ELR (cell line): ENCODE results near the gene DISP3.
A peak's percentile ranks its signal among the peaks of the same experiment; 100 is the strongest.

Source experiments
- DNase-seq: peaks from one replicate; pipeline ENCODE4 v3.0.0-alpha.2; 2015; ENCODE audit warnings: low read depth

Gene DISP3

DNA sequence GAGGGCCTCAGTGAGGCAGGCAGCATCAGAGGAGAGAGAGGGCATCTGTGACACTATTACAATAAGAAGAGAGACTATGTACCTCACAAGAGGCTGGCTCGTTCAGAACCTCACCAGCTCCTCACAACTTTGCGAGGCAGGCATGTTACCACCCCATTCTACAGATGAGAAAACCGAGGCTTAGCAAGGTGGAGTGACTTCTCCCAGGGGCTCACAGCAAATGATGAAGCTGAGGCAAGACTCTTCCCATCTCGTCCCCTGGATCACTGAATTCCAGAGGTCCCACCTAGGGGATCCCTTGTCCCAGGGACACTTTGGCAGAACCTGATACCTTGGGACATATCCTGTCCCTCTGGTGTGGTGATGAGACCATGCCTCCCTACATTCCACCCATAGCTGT, 64.4 kb downstream of the DISP3 start:
- no peak for DNase-seq

DNA sequence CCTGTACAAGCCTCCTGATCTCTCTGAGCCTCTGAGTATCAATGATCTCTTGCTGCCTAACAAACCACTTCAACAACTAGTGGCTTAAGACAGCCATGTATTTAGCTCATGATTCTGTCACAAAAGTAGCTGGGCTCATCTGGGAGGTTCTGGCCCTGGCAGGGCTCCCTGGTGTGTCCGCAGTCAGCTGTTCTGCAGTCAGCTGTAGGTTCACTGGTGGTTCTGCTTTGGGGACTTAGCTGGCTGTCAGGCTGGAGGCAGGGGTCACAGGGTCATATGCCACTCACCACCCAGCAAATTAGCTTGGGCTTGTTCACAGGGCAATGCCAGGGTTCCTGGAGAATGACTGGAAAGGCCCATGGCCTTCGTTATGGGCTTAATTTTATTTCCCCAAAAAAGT, 64.8 kb downstream of the DISP3 start:
- no peak for DNase-seq

DNA sequence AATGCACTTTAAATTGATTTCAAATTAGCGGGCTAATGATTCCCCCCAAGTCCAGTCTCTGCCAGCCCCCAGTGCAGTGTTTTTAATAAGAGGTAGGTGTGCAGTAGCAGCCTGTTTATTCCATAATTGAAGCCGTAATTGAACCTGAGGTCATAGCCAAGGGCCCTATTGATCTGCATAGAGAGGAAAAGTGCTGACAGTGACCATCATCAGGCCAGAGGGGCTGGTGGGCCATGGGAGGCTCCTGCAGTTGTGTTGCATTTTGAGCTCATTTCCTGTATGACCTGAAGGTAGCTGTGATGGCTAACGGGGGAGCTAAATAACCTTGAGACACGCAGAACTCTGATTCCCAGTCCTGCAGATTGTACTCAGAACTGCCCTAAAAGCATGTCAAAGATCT, 67.5 kb downstream of the DISP3 start:
- DNase-seq: no peak

DNA sequence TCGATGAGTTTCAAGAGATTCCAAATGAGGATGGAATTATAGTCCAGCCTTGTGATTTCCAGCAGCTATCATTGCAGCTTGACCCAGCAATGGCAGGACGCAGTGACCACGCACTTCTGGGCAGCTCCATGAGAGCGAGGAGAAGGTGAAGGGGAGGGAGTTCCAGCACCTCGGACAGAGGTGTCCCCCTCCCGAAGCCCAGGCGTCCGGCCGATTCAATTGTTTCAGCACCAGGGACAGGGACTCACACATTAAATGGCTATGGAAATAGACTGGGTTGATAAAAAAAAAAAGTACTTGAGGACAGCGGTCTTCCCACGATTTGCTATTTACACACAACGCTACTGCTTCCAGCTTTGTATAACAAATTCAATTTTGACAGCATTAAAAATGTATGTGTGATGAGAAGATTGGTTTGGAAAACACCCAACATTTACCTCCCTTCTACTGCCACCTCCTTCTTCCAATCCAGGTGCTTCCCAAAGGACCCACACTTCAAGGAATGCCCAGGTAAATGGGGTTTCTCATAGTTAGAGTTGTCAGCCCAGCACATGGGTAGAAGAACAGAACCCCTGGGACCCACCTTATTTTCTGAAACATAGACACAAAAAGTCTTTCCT, 71.8 kb downstream of the DISP3 start:
- peak; percentile 75 for DNase-seq

DNA sequence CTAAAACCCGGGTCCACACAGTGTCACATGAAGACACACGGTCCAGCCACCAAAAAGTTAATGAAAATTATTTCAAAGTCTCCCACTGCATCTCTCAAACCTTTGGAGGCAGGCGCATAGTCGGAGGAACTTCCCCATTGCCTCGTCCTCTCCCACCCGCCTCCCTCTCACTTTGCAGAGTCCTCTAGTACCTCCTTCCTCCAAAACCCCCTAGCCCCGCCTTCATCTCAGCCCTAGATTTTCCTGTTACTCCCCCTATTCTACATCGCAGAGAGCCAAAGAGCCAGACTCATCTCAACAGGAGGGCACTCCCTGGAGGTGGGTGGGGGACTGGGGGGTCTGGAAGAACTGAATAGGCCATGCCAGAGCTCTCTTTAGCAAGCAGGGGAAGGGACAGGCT, 79.3 kb downstream of the DISP3 start:
- no peak for DNase-seq

DNA sequence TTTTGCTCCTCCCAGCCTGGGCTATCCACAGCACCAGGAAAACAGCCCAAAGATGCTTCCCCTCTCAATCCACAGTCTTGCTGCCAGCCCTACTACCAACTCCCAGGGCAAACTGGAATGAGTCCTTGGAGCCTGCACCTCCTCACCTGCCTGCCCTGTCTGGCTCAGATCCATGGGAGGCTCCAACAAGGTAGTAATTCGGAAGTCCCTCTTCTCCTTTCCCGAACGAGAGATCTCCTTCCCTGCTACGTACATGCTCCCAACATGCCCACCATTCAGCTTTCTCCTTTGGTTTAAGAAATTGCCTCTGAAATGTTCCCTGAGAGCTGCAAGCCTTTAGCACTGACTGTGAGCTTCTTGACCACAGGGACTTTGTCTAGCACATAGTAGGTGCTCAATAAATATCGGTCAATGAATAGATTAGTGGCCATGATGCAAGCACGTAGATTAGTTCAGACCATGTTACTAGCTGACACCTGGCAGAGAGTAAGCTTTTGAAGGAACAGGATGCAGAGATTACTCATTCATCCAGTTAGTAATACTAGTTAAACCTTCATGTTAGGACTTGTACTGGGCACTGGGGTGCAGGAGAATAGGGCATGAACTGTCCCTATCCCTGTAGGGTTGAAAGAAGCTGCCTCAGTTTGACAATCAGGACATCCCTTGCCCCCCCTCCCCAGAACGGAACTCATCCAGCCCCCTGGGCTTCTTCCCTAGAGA, 80.1 kb downstream of the DISP3 start:
- DNase-seq: no peak

DNA sequence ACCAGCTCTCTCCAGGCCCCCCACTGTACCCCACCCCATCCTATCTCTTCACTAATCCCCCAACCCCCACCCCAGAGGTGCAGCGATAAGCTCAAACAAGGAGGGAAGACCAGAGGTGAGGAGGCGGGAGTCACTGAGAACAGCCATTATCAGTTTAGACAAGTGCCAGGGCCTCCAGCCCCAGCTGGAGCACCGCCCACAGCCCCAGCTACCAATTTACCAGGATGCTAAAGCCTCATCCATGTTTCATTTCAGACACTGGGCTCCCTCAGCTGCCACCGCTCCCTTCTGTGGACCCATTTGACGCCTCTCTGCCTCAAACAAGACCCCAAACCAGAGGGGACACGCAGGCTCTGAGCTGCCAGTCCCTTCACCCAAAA, 80.6 kb downstream of the DISP3 start:
- DNase-seq: no peak

DNA sequence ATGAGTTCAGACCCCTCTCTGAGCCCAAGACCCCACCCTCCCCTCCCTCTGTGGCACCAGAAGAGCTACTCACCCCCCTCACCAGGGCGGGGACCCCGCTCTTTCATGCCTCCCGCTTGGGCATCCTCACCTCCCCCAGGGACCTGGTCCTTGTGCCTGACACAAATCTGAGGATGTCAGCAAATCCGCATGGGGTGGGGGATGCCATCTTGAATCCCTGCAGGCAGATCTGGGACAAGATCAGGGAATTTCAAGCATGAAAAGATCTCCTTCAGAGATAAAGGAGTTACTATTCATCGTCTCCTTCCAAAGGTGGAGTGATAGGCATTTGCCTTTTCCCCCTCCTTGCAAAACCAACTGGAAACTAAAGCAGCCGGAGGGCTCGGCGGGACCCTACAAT, 81.1 kb downstream of the DISP3 start:
- no peak for DNase-seq

DNA sequence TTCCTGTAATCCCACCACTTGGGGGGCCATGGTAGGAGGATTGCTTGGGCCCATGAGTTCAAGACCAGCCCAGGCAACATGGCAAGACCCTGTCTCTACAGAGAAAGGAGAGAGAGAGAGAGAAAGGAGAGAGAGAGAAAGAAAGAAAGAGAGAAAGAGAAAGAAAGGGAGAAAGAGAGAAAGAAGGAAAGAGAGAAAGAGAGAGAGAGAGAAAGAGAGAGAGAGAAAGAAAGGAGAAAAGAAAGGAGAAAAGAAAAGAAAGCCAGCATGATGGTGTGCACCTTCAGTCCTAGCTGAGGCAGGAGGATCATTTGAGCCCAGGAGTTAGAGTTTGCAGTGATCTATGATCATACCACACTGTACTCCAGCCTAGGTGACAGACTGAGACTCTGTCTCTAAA, 82.8 kb downstream of the DISP3 start:
- no peak for DNase-seq

DNA sequence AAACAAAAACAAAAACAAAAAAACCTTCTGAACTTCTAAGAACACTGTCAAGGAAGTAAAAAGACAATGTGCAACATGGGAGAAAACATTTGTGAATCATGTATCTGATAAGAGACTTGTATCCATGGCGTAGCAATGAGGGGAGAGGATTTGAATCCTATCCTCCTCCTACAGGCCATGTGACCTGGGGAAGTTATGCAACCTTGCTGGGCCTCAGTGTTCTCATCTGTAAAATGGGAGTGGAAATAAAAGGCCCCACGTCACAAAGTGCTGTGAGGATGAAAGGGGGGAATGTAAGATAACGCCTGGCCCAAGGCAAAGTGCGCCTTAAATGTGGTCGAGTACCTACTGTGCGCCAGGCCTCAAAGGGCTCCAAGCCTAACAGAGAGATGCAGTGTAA, 83.7 kb downstream of the DISP3 start:
- DNase-seq: no peak

DNA sequence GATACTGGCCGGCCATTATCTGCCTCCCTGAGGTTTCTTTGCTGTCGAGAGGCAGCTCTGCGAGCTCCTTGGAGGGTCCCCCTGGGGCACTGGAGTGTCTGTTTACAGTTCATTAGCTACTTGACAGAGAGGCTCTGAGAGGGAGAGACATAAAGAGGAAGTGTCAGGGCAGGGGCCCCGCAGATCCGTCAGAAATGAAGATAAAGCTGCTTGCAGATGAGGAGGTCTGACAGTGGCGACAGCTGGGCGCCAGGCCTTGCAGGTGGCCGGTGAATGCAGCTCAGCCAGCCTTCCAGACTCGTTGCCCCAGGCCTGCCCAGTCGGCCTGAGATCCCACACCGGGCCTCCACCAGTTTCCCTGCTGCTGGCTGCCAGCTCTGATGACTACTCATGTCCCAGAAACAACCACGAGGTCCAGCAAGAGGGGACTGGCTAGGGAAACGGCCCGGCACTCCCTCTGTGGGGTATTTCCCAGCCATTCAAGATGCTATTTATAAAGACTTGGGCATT, 84.7 kb downstream of the DISP3 start:
- DNase-seq: no peak

DNA sequence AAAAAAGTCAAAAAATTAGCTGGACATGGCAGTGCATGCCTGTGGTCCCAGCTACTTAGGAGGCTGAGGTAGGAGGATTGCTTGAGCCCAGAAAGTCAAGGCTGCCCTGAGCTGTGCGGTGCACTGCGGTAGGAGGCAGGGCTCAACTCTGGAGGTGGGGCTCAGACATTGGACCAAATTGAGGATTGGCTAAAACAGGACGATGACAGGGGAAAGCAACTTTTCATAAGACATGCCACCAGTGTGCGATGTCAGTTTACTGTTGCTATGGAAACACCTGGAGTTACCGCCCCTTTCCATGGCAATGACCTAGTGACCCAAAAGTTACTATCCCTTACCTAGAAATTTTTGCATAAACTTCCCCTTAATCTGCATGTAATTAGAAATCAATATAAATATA, 85.3 kb downstream of the DISP3 start:
- DNase-seq: no peak

DNA sequence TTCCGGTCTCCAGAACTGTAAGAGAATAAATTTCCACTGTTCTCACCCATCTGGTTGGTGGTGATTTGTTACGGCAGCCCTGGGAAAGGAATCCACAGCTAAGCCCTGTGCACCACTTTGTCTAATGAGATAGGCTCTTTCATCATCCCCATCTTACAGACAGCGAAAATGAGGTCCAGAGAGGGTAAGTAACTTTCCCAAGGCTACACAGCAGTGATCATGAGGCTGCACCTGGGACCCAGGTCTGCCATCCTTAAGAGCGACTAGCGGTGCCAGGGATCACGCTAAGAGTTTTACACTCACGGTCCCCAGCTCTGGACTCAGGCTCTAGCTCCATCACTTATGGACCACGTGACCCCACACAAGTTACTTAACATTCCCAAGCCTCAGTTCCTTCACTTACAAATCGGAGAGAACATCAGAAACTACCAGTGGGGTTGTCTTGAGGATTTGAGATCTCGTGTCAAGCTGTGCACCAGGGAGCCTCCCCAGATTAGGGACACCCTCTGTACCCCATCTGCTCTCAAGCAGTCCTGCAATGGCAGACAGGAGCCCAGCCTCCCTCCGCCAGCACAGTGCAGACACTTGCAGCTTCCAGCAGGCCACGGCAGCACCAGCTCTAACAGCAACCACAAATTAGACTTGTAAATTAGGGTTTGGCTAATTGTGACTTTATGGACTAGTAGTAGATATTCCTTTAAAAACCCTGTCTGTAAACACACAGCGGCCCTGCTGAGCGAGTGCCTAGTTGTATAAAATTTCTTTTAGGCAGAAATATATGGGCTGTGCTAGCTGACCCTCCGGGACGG, 87.3 kb downstream of the DISP3 start:
- no peak for DNase-seq

DNA sequence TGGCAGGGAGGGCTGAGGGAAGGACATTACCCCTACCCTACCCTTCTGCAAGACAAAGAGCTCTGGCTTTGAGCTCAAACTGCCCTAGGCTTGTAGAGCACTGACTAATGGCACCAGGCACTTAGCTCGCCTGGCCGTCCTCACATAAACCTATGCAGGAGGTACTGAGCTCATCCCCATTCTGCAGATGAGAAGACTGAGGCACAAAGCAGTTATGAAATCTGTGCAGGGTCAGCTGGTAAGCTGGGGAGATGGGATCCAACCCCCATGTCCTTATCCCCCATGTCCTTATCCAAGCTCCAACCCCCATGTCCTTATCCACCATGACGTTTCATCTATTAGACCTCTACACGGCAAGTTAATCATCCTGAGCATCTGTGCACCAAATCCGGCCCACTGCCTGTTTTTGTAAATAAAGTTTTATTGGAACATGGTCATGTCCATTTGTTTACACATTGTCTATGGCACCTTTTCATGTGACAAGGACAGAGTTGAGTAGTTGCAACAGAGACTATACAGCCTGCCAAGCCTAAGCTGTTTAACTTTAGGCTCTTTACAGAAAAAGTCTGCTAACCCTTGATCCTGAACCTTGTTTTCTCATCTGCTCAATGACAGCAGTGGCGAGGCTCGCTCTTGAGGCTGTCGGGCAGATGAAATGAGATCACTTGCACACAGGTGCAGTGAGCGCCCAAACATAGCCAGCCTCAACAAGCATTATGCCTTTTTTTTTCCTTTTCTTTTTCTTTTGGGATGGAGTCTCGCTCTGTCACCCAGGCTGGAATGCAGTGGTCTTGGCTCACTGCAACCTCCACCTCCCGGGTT, 88.5 kb downstream of the DISP3 start:
- no peak for DNase-seq

DNA sequence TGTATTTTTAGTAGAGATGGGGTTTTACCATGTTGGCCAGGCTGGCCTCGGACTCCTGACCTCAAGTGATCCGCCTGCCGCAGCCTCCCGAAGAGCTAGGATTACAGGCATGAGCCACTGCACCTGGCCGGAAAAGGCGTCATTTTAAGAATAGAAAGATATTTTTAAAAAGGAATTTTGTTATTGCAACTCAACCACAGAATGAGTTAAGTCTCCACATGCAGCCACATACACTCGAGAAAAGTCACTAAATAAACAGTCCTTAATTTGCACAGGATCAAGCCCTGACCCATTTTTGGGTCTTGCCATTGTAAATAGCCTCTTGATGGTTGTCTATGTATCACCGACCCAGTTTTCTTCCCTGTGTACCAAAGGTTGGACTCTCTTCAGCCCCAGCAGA, 89.7 kb downstream of the DISP3 start:
- DNase-seq: no peak

DNA sequence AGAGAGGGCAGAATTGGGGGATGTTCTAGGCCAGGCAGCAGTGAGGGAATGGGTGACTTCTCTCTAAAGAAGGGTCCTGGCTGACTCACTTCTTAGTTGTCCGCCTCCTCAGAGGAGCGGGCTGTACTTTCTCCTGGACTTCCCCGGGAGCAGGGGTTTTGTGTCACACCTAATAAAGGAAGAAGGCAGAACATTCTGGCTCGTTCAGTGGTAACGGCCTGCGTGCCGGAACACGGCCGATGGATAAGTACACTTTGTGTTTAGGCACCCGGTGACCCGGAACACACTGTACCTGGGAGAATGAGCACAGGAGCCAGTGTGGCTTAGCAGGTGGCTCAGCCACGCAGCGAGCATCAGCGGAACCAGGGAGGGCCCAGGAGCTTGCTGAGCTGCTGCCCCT, 90.6 kb downstream of the DISP3 start:
- no peak for DNase-seq

DNA sequence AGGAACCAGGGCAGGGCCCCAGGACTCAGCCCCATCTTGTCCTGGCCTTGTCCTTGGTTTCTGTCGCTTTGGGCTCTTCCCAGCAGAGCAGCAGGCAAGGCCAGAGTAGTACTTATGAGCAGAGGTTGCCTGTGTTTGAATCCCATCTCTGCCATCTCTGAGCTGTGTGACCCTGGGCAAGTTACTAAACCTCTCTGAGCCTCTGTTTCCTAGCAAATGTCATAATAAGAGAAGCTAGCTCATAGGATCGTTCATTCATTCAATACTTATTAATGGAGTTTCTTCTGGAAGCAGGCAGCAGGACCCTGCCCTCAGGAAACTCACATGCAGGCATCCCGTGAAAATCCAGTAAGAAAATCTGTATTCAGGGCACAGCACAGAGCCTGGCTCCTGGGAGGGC, 91.0 kb downstream of the DISP3 start:
- DNase-seq: no peak

DNA sequence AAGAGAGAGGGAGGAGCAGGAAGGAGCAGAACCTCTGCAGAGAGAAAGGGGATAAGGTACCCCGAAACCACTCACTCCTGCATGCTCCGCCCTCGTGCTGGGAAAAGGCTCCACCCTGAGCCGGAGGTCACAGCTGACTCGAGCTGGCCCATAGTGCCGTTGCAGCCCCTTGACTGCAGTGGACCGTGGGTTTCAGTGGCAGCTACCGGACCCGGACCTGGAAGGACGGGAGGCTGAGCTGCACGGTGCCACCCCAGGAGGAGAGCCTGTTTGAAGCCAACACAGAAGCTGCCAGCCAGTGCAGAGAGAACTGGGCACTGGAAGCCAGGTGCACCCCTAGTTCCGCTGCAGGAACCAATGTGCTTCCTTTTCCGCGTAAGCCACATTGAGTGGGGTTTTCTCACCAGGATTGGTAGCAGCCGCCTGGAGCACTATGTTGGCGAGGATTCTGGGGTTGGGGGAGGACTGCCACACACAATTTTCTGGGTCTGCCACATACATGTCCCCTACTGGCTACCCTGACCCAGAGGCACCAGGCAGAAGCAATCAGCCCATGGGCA, 91.9 kb downstream of the DISP3 start:
- no peak for DNase-seq

DNA sequence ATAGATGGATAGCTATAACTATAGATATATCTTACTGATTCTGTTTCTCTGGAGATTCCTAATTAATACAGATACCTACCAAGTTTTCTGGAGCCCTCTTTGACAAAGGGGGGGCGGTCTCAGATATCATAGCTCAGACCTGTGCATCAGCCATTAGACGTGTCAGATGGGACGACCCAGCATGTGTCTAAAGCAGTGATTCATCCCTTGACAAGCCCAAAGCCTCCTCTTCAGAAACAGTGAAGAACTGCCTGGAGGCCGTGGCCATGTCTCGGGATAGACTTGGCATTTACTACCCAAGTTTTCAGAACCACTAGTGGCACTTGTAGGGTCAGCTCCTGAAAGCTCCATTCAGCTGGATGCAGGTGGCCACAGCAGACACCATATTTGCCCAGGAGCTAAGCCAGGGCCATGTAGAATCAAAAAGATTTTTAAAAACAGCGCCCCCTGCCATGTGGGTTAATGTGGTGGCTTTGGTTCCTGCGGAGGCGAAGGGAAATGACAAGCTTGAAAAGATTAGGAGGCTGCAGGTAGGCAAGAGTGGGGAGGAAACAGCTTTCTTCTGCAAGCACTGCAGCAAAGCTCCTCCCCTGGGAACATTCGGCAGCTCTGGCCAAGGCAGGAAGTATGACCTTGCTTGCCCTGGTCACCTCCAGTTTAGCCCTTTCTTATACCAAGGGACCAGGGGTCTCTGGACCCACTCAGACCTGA, 93.1 kb downstream of the DISP3 start:
- no peak for DNase-seq

DNA sequence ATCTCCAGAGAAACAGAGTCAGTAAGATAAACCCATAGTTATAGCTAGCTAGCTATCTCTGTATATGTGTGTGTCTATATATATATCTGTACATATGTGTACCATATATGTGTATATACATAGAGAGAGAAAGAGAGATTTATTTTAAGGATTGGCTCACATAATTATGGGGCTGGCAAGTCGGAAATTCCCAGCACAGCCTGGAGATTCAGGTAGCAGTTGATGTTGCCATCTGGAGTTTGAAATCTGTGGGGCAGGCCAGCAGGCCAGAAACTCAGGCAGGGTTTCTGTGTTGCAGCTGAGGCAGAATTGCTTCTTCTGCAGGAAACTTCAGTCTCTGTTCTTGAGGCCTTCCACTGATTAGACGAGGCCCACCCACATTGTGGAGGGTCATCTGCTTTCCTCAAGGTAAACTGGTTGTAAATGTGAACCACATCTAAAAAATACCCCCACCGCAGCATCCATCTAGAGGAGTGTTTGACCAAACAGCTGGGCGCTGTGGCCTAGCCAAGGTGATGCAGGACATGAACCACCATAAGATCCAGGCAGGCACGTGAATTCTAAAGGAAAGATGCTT, 94.2 kb downstream of the DISP3 start:
- DNase-seq: no peak

DNA sequence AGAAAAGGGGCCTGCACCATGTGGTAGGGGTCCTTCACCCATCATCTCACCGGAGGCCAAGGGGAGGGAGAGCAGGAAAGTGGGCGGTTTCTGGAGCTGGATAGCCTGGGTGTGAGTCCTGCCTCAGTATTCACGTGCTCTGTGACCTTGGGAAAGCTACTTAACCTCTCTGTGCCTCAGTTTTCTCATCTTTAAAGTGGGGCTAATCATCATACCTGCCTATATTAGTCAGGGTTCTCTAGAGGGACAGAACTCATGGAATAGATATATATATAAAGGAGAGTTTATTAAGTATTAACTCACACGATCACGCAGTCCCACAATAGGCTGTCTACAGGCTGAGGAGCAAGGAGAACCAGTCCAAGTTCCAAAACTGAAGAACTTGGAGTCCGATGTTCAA, 96.6 kb downstream of the DISP3 start:
- no peak for DNase-seq
